Fibroblast of peridontal ligament (primary cell): ENCODE data around the gene HEATR5A.
"Not testable (repeated sequence)": the region's sequence is repeated elsewhere in the genome, so short reads cannot be mapped to it uniquely, and the experiment has no call there.

Experiments
- DNase-seq: peaks from one replicate; pipeline ENCODE4 v3.0.0-alpha.2; 2010; ENCODE audit errors: extremely low read depth

Gene HEATR5A

DNA sequence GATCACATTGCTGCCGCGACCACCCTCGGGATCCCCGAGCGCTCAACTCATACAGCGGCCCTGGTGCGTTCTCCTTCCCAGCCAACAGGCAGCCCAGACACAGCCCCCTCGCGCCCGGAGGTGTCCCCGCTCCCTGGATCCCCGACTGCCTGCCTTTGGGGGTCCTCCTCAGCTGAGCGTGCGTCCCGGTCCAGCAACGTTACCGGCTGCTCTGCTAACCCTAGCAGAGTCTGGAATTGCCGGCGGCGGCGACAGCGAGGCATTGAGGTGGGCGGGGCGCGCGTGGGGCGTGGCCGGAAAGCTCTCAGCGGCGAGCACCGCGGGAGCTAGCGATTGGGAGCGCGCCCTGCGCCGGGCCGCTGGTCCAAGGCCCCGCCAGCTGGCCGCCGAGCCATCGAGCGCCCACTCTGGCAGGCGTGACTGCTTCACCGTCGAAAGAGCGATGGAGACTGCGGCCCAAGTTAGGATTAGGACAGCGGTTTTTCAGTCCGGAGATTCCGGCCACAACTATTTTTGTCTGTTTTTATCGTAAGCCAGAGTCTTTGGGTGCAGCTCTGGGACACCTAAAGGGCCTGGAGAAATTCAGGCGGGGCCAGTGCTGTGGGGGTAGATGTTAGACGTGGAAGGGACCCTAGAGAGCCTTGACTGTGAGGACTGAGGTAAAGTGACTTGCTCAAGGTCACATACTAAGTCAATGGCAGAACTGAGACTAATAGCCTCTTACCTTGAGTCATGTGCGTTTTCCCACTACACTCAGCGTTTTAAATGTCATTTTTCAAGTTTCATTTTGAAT, at the start of gene HEATR5A:
Gene HEATR5A, minus strand, starts transcription at position 232 of the 793 bp plus-strand sequence. CDS start 17,575 bp downstream, outside the sequence.
- DNase-seq = peak; percentile 92

- DNase-seq = no peak
Observed at GRCh38 chr14:31466554-31466953, 46.2 kb upstream of the HEATR5A start.

- DNase-seq = peak; percentile 88
Observed at GRCh38 chr14:31465111-31465510, 44.8 kb upstream of the HEATR5A start.

DNA sequence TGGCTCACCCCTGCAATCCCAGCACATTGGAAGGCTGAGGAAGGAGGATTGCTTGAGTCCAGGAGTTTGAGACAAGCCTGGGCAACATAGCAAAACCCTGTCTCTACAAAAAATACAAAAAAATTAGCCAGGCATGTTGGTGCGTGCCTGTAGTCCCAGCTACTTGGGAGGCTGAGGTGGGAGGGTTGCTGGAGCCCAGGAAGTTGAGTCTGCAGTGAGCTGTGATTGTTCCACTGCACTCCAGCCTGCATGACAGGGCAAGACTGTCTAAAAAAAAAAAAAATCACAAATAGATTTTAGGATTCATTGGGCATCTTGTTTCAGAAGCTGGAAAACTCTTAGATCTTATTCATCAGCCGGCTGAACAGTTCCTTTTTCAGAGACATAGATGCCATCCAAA, 42.1 kb upstream of the HEATR5A start:
- DNase-seq = not testable (repeated sequence)

GRCh38 chr14:31461545-31461944, 41.2 kb upstream of the HEATR5A start:
- no peak for DNase-seq

DNA sequence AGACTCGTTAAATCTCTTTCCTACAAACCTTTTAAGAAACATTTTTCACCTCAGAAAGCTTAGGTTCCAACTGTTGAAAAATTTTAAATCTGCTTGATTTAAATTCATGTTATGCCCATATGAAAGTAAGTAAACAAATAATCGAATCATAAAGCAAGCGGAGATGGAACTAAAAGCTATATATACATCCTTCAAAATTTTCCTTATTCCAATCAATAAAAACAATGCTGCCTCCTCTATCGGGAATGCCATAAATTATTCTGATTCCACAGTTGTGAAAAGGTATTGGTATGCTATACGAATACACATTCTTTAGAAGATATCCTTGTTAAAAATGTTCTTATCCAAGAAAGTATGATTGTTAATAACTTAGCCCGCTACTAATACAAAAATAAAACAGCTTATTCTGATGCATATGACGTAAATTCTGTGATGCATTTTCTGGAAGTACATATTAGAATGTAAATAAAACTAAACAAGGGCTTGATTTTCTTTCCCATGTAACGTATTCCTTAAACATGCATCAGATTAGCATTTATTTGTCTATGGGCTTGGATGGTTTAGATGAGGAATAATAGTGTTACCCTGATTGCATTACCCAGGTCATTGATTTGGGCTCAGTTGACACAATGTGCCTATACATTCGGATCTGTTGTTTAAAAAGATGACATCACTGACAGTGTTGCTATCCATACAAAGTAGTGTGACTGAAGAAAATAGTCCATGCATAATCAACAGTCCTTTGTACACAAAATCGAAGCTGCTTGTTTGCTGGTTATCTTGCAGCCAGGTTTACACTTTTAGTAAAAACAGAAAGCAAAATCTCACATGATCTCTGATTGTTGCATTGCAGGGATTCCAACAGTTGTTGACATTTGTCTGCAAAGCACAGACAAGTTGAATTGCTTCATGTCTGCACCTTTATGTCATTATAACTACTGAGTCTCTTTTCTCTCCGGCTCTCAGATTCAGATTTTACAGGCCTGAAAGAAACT, 37.6 kb upstream of the HEATR5A start:
- DNase-seq = no peak

- DNase-seq = peak; percentile 92
Observed at GRCh38 chr14:31456841-31457664, 36.7 kb upstream of the HEATR5A start, which contains the start of gene DTD2. TSS of gene DTD2 (minus strand) at chr14:31457506. CDS start at chr14:31457393, 113 bp downstream.

- peak; percentile 76 for DNase-seq
Observed at GRCh38 chr14:31449971-31450610, 29.7 kb upstream of the HEATR5A start.

- no peak for DNase-seq
Observed at GRCh38 chr14:31449136-31449535, 28.8 kb upstream of the HEATR5A start.

GRCh38 chr14:31445703-31446102, 25.4 kb upstream of the HEATR5A start:
- DNase-seq = no peak

- no peak for DNase-seq
Observed at GRCh38 chr14:31442284-31442683, 21.9 kb upstream of the HEATR5A start.

DNA sequence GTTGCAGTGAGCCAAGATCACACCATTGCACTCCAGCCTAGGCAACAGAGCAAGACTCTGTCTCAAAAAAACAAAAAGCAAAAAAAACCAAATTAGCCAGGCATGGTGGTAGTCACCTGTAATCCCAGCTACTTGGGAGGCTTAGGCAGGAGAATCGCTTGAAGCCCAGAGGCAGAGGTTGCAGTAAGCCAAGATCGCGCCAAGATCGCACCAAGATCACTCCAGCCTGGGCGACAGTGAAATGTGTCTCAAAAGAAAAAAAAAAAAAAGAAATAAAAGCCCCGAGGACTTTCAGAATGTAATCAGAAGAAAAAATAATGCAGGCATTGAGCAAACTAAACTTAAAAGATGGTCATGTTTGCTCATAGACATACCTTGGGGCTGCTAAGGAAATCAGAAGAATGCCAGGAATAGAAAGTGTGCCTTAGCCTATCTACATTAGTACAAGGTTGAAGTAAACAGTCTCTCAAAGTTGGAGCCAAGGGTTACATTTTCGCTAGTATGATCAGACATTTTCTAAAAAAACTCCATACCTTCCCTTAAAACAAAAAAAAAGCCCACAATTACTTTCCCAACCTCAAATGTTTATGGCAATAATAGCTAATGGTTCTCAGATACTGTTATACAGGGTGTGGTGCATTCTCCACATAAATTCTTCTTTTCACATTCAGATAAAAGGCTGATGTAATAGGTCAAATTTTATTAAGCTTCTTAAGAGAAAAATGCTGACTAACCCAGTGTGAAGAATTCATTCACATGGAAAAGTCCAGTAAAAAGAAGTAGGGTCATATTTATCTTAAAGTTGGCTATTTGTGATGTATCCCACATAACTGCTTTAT, 21.1 kb upstream of the HEATR5A start:
- peak; percentile 72 for DNase-seq

DNA sequence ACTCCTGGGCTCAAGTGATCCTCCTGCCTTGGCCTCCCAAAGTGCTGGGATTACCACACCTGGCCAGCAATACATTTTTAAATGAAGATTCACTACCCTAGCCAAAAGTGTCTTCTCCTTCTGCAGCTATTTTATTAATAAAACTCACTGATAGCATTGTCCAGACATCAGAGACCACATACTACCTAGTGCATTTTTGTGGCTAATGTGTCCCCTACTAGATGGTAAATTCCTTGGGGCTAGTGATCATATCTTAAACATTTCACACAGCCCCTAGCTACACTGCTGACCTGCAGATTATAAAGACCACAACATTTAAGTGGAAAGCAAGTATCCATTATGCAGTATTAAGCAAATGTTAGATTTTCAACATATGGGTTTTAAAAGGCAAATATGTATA, 19.9 kb upstream of the HEATR5A start:
- DNase-seq = no peak

DNA sequence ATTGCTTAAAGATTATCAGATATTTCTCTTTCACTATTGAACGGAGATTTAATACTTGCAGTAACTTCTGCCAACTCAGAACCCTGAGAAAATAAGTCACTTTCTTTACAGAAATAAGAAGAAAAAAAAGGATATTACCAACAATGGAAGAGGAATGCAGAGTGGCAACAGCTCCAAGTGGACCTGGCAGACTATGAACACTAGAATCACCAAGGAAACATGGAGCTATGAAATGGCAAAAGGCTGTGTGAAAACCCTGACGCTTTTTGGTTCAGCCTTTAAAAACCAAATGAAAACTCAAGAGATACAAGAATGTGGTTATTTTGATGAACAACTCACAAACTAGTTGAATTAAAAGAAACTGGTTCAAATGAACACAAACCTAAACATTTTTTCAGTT, 19.2 kb upstream of the HEATR5A start:
- peak; percentile 39 for DNase-seq

DNA sequence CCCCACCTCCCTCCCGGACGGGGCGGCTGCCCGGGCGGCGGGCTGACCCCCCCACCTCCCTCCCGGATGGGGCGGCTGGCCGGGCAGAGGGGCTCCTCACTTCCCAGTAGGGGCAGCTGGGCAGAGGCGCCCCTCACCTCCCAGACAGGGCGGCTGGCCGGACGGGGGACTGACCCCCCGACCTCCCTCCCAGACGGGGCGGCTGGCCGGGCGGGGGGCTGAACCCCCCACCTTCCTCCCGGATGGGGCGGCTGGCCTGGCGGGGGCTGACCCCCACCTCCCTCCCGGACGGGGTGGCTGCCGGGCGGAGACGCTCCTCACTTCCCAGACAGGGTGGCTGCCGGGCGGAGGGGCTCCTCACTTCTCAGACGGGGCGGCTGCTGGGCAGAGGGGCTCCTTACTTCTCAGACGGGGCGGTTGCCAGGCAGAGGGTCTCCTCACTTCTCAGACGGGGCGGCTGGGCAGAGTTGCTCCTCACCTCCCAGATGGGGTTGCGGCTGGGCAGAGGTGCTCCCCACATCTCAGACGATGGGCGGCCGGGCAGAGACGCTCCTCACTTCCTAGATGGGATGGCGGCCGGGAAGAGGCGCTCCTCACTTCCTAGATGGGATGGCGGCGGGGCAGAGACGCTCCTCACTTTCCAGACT, 16.8 kb upstream of the HEATR5A start:
- not testable (repeated sequence) for DNase-seq

DNA sequence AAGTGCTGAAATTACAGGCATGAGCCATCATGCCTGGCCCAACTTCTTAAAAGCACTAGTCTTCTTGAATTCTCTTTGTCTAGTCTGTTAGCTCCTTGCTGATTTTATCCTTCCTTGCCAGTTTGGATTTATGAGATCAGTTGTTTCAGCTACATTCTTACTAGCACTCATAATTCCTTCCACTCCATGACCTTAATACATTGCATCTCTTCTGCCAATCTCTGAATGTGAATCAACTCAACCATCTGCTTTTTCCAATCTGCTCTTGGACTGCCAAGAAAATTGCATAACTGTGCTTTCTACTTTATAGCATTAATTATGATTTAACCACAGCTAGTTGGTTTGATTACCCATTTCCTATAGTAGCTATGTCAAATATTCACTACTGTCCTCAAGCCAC, 14.9 kb upstream of the HEATR5A start:
- peak; percentile 97 for DNase-seq

GRCh38 chr14:31430634-31431264, 10.4 kb upstream of the HEATR5A start:
- DNase-seq = no peak

GRCh38 chr14:31429791-31430190, 9.4 kb upstream of the HEATR5A start:
- no peak for DNase-seq

DNA sequence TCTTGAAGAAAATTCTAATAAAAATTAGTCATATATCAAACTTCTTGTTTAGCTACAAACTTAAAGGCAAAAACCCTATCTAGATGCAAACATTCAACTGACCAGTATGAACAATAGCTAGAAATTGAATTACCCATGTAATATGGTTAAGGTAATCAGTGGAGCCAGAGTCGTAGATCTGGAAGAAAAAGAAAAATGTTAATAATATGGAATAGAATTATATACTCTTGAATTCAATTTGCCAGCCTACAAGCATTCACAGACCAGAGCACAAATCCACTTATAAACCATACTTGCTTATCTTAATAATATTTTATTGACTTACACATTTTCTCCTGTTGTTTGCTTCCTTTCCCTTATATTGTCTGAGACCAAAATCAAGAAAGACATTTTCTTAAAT, 7.7 kb upstream of the HEATR5A start:
- no peak for DNase-seq
